Measurements from ENCODE around the gene TENM3.

TENM3 gene

DNA sequence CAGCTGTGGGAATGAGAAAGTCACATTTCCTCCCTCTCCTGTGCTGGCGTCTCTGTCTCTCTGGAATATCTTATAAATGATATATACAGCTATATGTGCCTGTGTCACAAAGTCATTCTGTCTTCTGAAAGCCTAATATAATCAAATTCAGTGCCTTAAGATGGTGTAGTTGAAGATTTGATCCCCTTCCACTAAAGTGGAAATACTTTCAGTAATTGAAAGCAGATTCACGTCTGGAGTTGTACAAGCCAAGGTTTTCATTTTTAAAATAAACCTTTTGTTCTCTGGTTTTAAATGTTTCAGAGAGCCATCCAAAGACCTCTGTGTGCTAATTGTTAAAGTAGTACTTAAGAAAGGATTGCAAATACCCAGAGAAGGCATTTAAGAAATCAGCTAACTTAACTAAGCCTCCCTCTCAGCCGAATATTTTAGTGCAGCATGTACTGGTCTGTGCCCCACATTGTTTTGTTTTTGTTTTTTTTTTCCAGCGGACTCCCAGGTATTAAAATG lies 206.8 kb downstream of the TENM3 start:
- DNase-seq (ENCODE audit: low read depth), result no peak

DNA sequence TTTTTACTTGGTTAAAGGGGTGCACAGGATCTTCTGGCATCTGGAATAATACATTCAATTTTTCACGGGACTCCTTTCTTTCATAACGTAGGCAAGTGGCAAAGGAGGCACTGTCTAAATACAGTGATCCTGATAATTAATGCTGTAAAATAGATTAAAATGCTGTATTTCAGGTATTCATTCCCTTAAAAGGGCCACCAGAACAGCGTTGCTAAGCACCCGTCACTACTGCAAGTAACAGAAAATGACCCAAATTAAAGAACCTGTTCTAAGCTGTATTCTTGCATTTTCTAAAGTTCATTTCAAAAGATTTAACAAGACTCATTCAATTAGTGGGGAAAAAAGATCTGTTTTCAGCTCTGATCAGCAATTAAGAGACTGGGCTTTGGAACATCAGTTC lies 208.2 kb downstream of the TENM3 start:
- no peak for DNase-seq (ENCODE audit: low read depth)

DNA sequence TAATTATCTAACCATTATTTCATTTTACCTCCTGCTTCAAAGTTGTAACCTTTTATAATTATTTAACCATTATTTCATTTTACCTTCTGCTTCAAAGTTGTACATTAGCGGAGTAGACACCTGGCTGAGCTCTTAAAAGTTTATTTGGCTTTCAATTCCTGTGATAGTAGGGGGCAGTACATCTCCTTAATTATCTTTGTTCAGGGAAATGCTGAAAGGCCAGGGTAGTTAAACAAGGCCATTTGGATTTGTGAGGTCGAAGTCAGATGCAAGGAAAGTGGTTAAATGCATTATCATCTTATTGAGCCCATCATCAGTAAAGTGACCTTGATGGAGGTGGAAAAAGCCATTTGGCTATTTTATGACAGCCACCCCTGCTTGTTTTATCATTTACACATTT lies 210.6 kb downstream of the TENM3 start:
- no peak for DNase-seq (ENCODE audit: low read depth)

DNA sequence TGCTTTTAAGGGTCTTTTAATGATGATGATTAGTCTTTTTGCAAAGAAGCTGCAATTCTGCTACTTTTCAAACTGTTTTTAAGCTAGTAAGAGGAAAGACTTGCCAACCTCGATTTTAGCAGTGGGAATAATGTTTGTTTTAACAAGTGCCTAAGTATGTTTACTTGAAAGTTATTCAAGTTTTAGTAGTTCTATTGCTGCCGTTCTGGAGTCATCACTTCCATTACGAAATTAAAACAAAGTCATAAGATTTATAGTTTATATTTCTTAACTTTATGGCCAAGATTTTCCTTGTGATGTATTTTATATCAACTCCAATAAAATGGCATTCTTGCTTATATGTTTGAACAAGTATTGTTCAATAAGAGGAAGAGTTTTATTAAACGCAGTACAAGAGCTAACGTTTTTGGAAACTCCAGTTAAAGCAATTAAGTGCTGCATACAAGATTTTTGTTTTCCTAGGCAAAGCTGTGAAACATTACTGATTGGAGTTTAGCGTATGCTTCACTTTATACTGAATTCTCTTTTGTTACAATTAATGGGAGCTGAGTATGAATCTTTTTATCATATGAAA lies 211.3 kb downstream of the TENM3 start:
- DNase-seq (ENCODE audit: low read depth), result no peak

DNA sequence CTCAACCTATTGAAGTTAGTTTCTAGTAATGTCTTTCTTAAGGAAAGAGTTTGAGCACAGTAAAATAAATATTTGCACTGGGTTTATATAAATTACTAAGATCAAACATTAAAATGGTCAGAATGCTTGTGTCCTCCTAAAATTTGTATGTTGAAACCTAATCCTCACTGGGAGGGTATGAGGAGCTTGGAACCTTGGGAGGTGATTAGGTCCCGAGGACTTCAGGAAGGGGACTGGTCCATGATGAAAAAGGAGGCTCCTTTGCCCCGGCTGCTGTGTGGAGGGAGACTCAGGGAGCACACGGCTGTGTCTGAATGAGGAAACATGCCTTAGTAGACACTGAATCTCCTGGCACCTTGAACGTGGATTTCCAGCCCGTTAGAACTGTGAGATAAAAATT lies 221.9 kb downstream of the TENM3 start:
- DNase-seq (ENCODE audit: low read depth), result no peak

DNA sequence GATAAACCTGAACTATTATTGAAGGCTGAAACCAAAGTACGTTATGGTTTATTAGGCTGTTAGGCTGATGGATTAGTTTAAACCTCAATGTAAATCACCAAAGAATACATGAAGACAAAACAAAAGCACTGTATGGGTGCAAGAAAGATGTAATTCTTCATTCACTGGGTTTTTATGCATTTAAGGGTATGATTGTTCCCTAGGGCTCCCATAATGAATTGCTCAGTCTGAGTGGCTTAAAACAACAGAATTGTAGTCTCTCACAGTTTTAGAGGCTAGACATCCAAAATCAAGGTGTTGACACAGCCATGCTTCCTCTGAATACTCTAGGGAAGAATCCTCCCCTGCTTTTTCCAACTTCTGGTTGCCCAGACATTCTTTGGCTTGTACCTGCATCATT lies 222.8 kb downstream of the TENM3 start:
- DNase-seq (ENCODE audit: low read depth), result no peak

DNA sequence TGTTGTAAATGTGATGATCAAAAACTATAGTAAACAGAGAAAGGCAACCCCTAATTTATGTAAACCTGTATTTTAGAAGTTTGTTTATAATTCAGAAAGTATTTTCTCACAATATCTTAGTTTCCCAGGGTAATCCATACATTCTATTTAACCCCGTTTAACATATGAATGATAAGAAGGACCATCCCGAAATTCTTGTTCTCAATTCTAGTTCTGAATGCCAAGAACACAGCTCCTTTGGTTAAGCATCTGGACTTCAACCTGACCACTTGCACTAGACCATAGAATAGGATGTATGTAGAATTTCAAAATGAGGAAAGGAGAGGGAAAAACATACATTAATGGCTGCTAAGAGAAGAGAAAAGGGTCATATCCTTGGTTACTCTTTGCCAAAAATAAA lies 227.0 kb downstream of the TENM3 start:
- no peak for DNase-seq (ENCODE audit: low read depth)

DNA sequence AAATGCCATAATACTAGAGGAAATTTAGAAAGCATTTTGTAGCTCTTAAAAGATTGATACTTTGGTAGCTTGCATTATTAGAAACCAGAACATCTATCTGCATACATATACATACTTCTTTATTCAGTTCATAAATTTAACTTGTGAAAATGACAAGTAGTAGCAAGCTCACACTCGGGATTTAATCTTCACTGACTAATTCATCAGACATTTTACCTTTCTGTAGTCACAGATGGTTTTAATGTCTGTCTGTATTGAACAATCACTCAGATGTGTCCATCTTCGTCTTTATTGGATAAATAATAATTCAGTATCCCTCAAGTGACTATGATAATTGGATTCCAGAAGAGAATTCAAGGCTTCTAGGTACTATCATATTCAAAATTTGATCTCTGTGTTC lies 232.3 kb downstream of the TENM3 start:
- DNase-seq (ENCODE audit: low read depth), result no peak

DNA sequence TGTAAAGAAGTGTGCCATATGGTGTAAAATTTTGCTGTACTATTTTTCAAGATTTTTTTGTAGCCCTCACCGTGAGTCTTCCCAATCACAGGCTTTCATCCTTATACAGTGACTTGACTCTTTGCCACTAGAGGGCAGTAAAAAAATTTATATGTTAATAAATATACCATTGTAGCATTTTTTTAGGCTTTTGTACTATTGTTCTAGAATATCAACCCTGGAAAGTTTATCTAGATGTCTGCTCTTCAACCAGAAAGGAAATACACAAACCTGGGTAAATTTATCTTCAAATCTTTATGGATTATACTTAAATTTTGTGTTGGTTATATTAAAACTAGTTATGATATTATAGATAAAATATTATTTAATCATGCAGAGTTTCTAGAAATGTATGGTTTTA lies 235.3 kb downstream of the TENM3 start:
- DNase-seq (ENCODE audit: low read depth), result peak; percentile 11

DNA sequence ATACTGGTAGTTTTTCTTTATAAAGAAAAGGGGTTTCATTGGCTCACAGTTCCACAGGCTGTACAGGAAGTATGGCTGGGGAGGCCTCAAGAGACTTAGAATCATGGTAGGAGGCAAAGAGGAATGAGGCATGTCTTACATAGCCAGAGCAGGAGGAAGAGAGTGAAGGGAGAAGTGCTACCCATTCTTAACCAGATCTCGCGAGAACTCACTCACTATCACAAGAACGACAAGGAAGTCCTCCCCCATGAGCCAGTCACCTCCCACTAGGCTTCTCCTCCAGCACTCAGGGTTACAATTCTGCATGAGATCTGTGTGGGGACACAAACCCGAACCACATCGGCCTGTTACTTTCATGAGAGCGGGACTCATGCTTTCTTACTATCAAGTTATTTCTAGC lies 240.5 kb downstream of the TENM3 start:
- no peak for DNase-seq (ENCODE audit: low read depth)

DNA sequence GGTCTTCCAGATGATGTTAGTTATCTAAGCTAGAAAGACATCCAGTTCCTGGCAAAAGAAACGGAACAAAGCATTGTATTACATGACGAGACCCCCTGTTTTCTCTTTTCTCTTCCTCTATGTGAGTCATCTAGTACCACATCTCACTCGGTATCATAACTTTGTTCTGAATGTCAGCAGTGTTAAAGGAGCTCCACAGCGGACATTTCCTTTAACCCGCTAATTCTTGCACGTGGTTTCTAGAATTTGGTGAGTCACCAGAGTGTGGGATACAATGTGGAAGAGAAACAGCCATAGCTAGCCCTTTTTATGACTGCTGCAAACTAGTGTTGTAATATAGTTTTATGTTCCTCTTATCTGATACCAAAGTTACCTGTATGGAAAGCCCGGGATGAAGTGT lies 243.7 kb downstream of the TENM3 start:
- DNase-seq (ENCODE audit: low read depth), result no peak

DNA sequence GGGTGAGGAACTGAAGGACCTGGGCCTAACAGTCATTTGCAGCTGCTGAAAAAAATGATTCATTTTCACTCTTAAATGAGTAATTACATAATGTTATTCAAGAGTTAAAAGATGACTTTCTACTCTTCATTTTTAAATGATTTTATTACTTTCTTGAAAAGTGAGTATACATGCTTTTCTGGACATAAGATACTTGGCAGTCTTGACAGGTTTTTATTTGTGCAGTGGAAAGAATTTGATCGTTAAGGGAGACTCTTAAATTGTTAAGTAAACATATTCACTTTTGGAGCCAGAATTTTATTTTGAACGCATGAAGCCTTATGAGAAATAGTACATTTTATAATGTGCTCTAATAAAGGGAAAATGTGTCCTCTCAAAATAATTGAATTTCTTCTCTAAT lies 245.7 kb downstream of the TENM3 start:
- DNase-seq (ENCODE audit: low read depth), result no peak

DNA sequence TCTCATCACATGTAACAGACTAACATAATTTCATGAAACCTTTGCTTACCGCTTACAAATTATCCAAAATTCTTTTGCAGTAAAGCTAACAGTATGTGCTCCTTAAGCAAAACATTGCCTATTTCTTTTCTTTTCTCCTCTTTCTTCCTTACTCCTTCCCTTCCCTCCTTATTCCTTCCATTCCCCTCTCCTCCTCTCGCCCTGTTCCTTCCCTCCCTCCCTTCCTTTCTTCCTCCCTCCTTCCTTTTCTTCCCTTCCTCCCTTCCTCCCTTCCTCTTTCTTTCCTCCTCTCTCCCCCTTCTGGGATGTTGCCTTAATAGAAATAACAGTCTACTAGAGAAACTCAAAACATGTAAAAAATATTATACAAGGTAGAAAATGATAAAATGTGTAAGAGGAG lies 246.4 kb downstream of the TENM3 start:
- DNase-seq (ENCODE audit: low read depth), result no peak

DNA sequence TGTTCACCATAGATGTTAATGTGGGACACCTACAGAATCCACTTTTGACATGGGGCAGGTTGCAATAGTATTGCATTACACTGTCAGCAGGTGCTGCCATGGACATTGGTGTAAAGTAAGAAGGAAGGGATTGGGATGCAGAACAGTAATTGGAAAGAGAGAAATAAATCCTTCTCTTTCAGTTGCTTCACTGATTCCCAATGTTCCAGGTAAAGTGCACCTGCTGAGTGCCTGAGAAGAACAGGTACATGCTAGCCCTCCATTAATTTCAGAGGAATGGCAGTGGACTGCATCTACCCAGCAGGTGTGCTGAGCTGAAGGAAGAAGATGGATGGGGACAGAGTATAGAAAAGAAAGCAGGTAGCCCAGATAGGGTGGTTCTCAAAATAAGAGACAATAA lies 248.5 kb downstream of the TENM3 start:
- DNase-seq (ENCODE audit: low read depth), result no peak

DNA sequence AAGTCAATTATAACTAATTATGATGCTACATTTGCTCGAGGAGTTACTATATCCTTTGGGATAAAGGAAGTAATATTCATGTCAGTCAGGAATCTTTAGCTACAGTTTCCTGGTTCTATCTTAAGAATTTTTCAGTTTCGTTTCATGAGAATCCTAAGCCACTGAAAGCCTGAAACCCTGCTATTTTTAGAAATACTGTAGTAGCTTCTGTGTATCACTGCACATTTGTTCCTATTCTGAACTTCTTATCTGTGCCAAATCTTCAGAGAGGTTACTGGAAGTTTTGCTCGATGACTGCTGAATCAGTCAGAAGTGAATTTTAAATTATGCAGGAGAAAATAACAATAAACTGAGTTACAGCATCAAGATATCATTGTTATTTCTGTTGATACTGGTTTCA lies 249.2 kb downstream of the TENM3 start:
- peak; percentile 39 for DNase-seq (ENCODE audit: low read depth)

DNA sequence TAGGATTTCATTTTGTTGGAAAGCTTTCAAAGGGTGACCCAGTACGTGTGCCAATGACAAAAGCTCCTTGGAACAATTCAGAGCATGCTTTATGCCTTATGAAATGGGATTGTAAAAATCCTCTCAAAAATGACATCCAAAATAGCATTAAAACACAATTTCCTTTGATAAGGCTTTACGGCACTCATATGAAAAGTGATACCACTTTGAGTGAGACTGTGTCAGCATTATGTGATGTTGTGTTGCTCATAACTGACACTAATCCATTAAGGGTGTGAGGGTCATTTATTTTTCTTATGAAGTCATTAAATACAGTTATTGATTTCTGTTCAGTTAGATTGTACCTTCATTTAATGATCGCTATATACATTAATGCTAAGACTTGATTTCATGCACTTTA lies 250.2 kb downstream of the TENM3 start:
- DNase-seq (ENCODE audit: low read depth), result no peak

DNA sequence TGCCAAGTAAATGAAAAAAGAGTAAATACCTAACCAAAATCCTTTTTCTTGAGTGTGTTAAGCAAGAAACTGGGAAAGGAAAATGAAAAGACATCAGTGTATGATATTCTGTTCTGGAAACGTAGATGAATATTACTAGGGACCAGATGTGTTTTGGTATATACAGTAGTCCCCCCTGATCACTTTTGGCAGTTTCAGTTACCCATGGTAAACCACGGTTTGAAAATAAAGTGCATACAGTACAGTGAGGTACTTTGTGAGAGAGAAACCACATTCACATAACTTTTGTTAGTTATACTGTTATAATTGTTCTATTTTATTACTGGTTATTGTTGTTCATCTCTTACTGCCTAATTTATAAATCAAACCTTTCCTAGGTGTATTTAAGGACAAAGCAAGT lies 250.9 kb downstream of the TENM3 start:
- no peak for DNase-seq (ENCODE audit: low read depth)

DNA sequence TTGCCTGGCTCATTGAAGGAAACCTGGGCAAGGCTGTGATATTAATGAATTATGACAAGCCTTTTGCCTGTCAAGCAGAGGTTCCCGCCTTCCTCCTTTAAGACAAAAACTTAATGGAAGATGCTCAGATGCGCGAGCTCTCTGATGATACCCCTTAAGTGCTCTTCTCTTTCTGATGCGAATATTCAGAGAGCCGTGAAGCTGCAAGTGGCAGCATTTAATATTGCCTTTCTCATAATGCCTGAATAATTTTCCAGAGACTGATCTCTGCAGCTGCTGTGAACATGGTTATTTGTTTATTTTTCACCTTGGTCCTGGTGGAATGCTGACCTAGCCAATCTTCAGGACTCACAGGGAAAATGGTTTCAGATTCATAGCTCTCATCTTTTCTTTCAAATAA lies 251.8 kb downstream of the TENM3 start:
- DNase-seq (ENCODE audit: low read depth), result no peak

DNA sequence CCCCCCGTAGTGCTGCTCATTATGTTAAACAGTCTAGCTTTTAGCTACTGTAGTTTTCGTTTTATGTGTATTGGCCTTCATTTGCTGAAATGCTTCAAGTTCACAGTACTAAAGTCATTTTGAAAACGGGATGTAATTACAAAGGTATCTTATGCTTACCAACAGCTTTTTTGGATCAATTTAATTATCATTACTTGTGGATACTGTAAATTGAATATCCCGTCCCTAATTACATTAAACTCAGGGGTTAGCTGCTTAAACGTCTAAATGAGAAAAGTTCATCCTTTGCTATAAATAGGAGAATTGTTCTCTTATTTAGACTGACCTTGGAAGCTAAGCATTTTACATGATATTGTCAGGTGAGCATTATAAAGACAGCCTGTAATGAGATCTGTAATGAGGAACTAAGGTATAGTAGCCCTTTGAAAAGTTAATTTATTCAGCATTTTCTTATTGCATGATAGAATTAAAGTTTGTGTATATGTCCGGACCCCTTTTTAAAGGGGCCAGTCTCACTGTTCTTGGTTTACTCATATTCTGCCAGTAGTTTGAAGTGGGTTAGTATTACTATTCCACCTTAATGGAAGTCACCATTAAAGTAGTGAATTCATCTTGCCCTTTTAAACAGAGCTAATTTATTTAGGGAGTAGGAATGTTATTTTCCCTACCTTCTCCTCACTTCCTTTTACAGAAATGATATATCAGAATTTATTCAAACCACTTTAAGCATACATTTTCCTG lies 252.6 kb downstream of the TENM3 start:
- DNase-seq (ENCODE audit: low read depth), result no peak

DNA sequence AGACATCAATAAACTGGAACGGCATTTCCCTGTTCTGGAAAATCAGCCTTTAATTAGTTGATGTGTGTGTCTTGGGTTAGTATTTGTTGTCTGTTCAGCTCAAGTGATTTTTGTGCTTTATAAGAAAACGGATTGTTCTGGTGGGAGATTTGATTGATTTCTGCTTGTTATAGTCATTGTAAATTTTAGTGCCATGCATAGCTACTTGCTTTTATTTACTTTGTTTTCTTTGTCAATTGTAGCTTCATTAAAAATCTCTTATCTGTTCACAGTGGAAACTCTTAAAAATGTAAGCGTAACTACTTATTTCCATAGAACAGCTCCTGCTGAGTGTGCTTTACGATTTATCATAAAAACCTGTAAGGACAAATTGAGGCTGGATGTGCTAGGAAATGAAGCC lies 253.2 kb downstream of the TENM3 start:
- no peak for DNase-seq (ENCODE audit: low read depth)

DNA sequence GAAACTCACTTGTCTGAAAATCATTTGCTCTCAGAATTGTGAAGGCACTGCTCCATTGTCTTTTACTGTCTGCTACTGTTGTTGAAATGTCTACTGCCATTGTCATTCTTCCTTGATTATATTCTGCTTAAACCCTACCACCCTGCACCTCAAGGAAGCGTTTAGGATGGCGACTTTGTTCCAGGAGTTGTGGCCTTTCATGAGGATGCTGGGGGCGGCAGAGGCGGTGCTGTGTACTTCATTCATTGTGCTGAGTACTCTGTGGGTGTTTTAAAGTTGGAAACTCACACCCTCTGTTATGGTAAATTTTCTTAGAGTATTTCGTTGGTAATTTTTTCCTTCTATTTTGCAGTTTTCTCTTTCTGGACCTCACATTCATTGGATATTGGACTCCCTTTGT lies 258.9 kb downstream of the TENM3 start:
- DNase-seq (ENCODE audit: low read depth), result no peak

DNA sequence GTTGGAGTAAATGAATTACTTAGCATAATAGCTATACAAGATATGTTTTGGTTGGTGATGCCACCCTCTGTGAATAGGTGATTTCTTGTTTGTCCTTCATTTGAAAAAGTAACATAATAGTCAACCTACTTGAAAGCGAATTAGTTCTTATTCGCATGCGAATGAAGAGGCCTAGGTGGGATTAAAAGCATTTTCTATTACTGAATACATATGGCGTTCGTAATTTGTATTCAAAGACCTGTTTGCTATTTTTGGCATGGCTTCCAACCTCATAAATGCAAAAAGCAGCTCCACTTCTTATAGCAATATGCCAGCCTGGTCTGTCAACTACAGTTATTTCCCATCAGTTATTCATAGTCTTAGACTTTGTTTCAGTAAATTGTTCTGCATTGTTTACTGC lies 261.3 kb downstream of the TENM3 start:
- no peak for DNase-seq (ENCODE audit: low read depth)

DNA sequence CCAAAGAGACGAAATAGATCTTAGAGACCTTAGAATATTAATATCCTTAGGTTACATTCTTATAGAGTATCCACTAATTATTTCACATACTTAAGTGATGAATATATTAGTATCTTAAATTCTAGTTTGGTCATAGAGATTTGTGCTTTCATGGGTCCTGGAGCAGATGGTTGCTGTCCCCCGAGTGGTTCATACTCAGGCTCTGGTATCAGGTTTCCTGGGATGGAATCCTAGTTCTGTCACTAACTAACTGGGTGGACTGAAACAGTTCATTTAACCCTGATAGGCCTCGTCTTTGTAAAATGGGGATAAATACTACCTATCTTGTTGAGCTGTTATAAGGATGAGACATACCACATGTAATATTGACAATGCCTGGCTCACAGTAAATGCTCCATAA lies 264.6 kb downstream of the TENM3 start:
- no peak for DNase-seq (ENCODE audit: low read depth)

DNA sequence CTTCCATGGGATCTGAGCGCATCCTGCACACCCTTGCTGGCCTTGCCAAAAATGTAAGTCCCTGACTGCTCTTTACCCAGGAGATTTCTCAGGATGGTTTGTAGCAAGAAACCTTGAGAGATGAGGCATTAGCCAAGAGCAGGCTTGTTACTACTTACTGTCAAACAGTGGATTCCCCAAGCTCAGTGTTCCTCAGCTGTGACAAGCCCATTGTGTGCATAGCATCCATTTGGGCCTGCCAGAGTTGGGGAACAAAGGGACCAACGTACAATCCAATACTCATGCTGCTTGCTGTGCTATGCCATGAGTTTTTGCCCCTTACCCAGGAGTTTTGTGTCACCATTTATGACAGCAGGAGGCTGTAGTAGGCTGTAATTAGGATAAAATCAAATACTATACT lies 267.6 kb downstream of the TENM3 start:
- DNase-seq (ENCODE audit: low read depth), result no peak
